Activated naive CD8-positive, alpha-beta T cell (primary cell): ENCODE data around the gene C1orf87.

Experiments used
- H3K27ac Mint-ChIP-seq: one replicate; pipeline ENCODE4 v1.8.0; 2021; ENCODE audit warnings: mixed read lengths
- H3K27me3 Mint-ChIP-seq: one replicate; pipeline ENCODE4 v1.8.0; 2021; ENCODE audit warnings: mixed read lengths
- H3K36me3 Mint-ChIP-seq: one replicate; pipeline ENCODE4 v1.8.0; 2021; ENCODE audit warnings: mixed read lengths
- H3K4me1 Mint-ChIP-seq: one replicate; pipeline ENCODE4 v1.8.0; 2021; ENCODE audit warnings: low read depth, mixed read lengths
- H3K4me3 Mint-ChIP-seq: one replicate; pipeline ENCODE4 v1.8.0; 2021; ENCODE audit warnings: mild to moderate bottlenecking, mixed read lengths
- H3K9me3 Mint-ChIP-seq: one replicate; pipeline ENCODE4 v1.8.0; 2021; ENCODE audit warnings: low read depth, mixed read lengths

Gene C1orf87

GRCh38 chr1:59967780-59968179 is 105.8 kb downstream of the C1orf87 start:
- no peak overlapping the region for H3K4me3 Mint-ChIP-seq
- peaks cover 2% of the 10 kb centered on the region for H3K27me3 Mint-ChIP-seq
- no peaks in the 10 kb centered on the region for H3K36me3 Mint-ChIP-seq
- H3K27ac Mint-ChIP-seq, result no peak overlapping the region
- H3K4me1 Mint-ChIP-seq, result peaks cover 4% of the 10 kb centered on the region
- H3K9me3 Mint-ChIP-seq, result no peaks in the 10 kb centered on the region

- H3K9me3 Mint-ChIP-seq, result no peaks in the 10 kb centered on the region
- no peak overlapping the region for H3K27ac Mint-ChIP-seq
- H3K27me3 Mint-ChIP-seq, result peaks cover 2% of the 10 kb centered on the region
- peaks cover 4% of the 10 kb centered on the region for H3K4me1 Mint-ChIP-seq
- no peak overlapping the region for H3K4me3 Mint-ChIP-seq
- H3K36me3 Mint-ChIP-seq, result no peaks in the 10 kb centered on the region
Measured at GRCh38 chr1:59967141-59967697, 106.4 kb downstream of the C1orf87 start.

- no peak overlapping the region for H3K4me3 Mint-ChIP-seq
- no peak overlapping the region for H3K27ac Mint-ChIP-seq
- H3K27me3 Mint-ChIP-seq, result peaks cover 3% of the 10 kb centered on the region
- no peaks in the 10 kb centered on the region for H3K9me3 Mint-ChIP-seq
- no peaks in the 10 kb centered on the region for H3K4me1 Mint-ChIP-seq
- no peaks in the 10 kb centered on the region for H3K36me3 Mint-ChIP-seq
Measured at GRCh38 chr1:59952065-59952464, 121.5 kb downstream of the C1orf87 start.

GRCh38 chr1:59949648-59950047 is 123.9 kb downstream of the C1orf87 start:
- Mint-ChIP-seq H3K4me1 (no peaks in the 10 kb centered on the region), H3K4me3 (no peak overlapping the region), H3K27ac (no peak overlapping the region), H3K9me3 (no peaks in the 10 kb centered on the region), H3K27me3 (peaks cover 3% of the 10 kb centered on the region), H3K36me3 (no peaks in the 10 kb centered on the region)

GRCh38 chr1:59948990-59949389 is 124.6 kb downstream of the C1orf87 start:
- Mint-ChIP-seq H3K4me3 (no peak overlapping the region), H3K9me3 (no peaks in the 10 kb centered on the region), H3K27ac (no peak overlapping the region), H3K36me3 (no peaks in the 10 kb centered on the region), H3K4me1 (no peaks in the 10 kb centered on the region), H3K27me3 (peaks cover 3% of the 10 kb centered on the region)

DNA sequence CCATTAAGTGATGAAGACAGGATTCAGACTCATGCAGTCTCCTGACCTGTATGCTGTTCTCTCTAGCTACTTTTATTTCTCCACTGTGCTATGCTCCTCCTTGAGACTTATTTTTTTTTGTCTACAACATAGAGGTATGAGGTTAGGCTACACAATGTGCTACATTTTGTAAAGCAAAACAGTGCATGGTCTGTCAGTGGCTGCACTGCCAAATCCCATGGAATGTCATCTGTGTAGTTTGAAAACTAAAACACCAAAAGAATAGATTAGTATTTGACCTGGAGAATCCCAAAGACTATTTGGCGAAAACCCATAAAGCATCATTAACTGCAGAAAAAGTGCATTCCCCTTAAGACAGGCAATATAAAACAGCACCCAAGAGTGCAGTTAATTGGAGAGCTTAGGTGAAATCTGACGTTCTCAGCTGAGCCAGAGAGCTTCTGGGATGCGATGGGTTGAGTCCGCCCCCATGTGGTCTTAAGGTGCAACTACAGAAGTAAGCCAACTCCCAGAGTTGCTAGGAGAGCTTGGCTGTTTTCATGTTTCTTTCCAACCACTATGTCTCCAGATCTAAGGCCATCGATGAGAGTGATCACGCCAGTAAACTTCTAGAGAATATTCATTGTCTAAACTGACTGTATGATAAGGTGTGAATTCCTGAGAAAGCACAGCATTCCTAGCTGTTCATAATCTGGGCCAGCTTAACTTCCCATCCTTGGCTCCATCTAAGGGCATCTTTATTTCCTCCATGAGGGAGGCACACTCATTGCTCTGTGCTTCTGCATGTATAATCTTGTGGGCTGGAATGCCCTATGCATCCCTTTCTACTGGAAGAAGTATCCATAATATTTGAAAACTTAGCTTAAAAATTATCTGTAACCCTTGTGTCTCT is 126.3 kb downstream of the C1orf87 start:
- Mint-ChIP-seq H3K36me3 (no peaks in the 10 kb centered on the region), H3K4me1 (no peaks in the 10 kb centered on the region), H3K27ac (no peak overlapping the region), H3K9me3 (no peaks in the 10 kb centered on the region), H3K4me3 (no peak overlapping the region), H3K27me3 (peaks cover 3% of the 10 kb centered on the region)

DNA sequence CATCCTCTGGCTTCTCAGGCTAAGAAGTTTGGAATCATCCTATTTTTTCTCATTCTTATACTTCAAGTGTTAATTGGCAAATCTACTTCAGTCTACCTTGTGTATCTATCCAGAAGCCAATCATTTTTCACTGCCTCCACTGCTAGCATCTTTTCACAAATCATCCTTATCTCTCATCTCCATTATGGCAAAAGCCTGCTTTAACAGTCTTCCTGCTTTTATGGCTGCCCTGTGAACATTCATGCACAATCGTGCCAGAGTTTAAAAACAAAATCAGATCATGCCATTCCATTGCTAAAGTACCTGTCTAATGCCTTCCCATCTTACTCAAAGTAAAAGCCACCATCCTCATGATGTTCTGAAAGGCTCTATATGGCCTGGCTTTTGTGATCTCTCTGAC is 127.8 kb downstream of the C1orf87 start:
- no peak overlapping the region for H3K27ac Mint-ChIP-seq
- no peaks in the 10 kb centered on the region for H3K9me3 Mint-ChIP-seq
- no peaks in the 10 kb centered on the region for H3K36me3 Mint-ChIP-seq
- H3K4me1 Mint-ChIP-seq, result no peaks in the 10 kb centered on the region
- H3K27me3 Mint-ChIP-seq, result peaks cover 3% of the 10 kb centered on the region
- no peak overlapping the region for H3K4me3 Mint-ChIP-seq
